ENCODE data around the gene PECR. TPM values are rescaled to one million over a fixed set of nuclear protein-coding genes. Genes with fewer than 3 reads are reported as not detected.

The PECR gene
- total RNA-seq, 2 experiments from 2014 or later: 9.1 to 10.3 TPM

DNA sequence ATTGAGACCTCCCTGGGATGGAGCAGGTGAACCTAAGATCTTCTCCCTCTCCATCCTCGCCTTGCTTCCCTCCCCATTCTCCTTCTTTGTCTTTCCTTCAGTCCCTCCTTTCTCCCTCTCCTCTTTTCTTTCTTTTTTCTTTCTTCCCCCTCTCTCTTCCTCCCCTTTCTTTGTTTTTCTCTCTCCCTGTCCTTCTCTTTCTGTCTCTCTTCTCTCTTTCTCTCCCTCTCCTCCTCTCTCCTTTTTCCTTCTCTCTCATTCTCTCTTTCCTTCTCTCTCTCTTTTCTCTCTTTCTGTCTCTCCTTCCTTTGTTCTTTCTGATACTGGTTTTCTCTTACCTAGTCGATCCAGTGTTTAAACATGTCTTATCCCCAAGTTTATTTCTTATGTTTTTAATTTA, 78.9 kb downstream of the PECR start:
- Mint-ChIP-seq H3K36me3 (ENCODE audit: low read depth) (peaks cover 1% of the 10 kb centered on the region), H3K4me3 (no peak overlapping the region), H3K27ac (no peak overlapping the region), H3K9me3 (no peaks in the 10 kb centered on the region), H3K27me3 (no peaks in the 10 kb centered on the region), H3K4me1 (ENCODE audit: low read depth) (peaks cover 46% of the 10 kb centered on the region)
- intact Hi-C loops (cut with DNase I, micrococcal nuclease): no loop called here
- H3K36me3 ChIP-seq (ENCODE audit: insufficient read depth, low read length): no peaks in the 10 kb centered on the region
- ChIA-PET POLR2A (no interaction called here), CTCF (no interaction called here)
- H3K9me3 ChIP-seq (ENCODE audit: control insufficient read depth in 1 of 2, insufficient read depth in 1 of 2, low read length in 2 of 2): no peaks in the 10 kb centered on the region
- H3K4me3 ChIP-seq (ENCODE audit: low read length): no peak overlapping the region
- H3K27ac ChIP-seq (ENCODE audit: low read depth in 1 of 2, low read length in 2 of 2): no peak overlapping the region
- no peaks in the 10 kb centered on the region for H3K27me3 ChIP-seq (ENCODE audit: control insufficient read depth in 1 of 2, insufficient read depth in 2 of 2, low read length in 2 of 2)
- no peak for TF ChIP-seq CTCF (IDR thresholded peaks at IDR 0.05)
- DNase-seq (no peak), ATAC-seq (ENCODE audit: poor library complexity) (no peak)
- H3K4me1 ChIP-seq (ENCODE audit: insufficient read depth, low read length): peaks cover 36% of the 10 kb centered on the region

- H3K27ac ChIP-seq (ENCODE audit: low read depth in 1 of 2, low read length in 2 of 2): no peak overlapping the region
- no peaks in the 10 kb centered on the region for H3K27me3 ChIP-seq (ENCODE audit: control insufficient read depth in 1 of 2, insufficient read depth in 2 of 2, low read length in 2 of 2)
- ChIA-PET POLR2A (no interaction called here), CTCF (no interaction called here)
- Mint-ChIP-seq H3K4me1 (ENCODE audit: low read depth) (peaks cover 51% of the 10 kb centered on the region), H3K27me3 (no peaks in the 10 kb centered on the region), H3K4me3 (no peak overlapping the region), H3K27ac (no peak overlapping the region), H3K36me3 (ENCODE audit: low read depth) (peaks cover 6% of the 10 kb centered on the region), H3K9me3 (no peaks in the 10 kb centered on the region)
- no peak overlapping the region for H3K4me3 ChIP-seq (ENCODE audit: low read length)
- H3K9me3 ChIP-seq (ENCODE audit: control insufficient read depth in 1 of 2, insufficient read depth in 1 of 2, low read length in 2 of 2): no peaks in the 10 kb centered on the region
- DNase-seq (no peak), ATAC-seq (ENCODE audit: poor library complexity) (no peak)
- intact Hi-C loops (cut with DNase I, micrococcal nuclease): no loop called here
- peaks cover 36% of the 10 kb centered on the region for H3K4me1 ChIP-seq (ENCODE audit: insufficient read depth, low read length)
- TF ChIP-seq CTCF (IDR thresholded peaks at IDR 0.05): no peak
- H3K36me3 ChIP-seq (ENCODE audit: insufficient read depth, low read length): no peaks in the 10 kb centered on the region
Measured at GRCh38 chr2:216002101-216002678, 79.4 kb downstream of the PECR start.

DNA sequence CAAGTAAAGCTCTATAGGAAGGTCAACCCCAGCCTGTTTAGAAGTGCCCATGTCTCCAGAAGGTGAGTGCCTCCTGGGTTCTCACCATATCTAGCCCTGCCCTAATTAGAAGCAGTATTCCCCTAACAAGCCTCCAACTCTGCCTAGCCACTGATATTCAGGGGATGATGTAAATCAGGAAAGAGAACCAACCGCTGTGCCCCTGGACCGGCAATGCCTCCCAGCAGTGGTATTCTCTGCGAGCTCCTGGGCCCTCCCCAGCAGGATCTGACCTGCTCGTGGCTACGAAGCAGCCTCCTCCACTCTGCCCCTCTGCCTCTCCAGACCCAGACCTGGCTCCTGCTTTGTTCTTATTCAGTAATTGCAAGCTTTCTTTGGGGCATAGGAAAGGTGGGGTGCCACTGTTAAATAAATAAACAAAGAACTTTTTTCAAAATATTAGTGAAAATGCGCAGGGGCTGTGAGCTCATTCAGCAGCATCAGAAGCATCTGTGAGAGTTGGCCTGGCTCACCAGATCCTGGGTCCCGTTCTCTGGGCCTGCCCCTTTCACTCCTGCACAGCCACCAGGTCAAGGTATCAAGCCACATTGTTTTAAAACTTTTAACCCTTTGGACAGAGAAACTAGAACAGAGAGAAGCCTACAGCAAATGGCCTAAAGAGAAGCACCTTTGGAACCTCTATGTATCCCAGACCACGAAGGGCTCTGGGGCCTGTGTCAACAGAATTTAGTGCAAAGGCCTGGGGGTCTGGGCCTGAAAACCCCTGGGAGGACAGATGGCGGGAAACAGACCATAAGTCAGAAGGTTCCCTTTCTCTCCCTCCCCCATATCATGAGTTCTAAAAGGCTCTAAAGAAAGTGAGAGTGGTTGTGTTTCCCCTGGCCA, 80.2 kb downstream of the PECR start:
- H3K4me3 Mint-ChIP-seq: no peak overlapping the region

More for the DNA sequence above, 80.2 kb downstream of the PECR start:
- TF ChIP-seq CTCF (IDR thresholded peaks at IDR 0.05): no peak
- DNase-seq: no peak
- peaks cover 10% of the 10 kb centered on the region for H3K36me3 Mint-ChIP-seq (ENCODE audit: low read depth)
- no peak overlapping the region for H3K27ac Mint-ChIP-seq
- ChIA-PET POLR2A (no interaction called here), CTCF (no interaction called here)
- H3K36me3 ChIP-seq (ENCODE audit: insufficient read depth, low read length): no peaks in the 10 kb centered on the region
- H3K4me1 Mint-ChIP-seq (ENCODE audit: low read depth): peaks cover 46% of the 10 kb centered on the region
- peaks cover 29% of the 10 kb centered on the region for H3K4me1 ChIP-seq (ENCODE audit: insufficient read depth, low read length)
- H3K9me3 ChIP-seq (ENCODE audit: control insufficient read depth in 1 of 2, insufficient read depth in 1 of 2, low read length in 2 of 2): no peaks in the 10 kb centered on the region
- H3K27ac ChIP-seq (ENCODE audit: low read depth in 1 of 2, low read length in 2 of 2): no peak overlapping the region
- H3K4me3 ChIP-seq (ENCODE audit: low read length): no peak overlapping the region
- no peak for ATAC-seq (ENCODE audit: poor library complexity)
- H3K27me3 Mint-ChIP-seq: no peaks in the 10 kb centered on the region
- no peaks in the 10 kb centered on the region for H3K27me3 ChIP-seq (ENCODE audit: control insufficient read depth in 1 of 2, insufficient read depth in 2 of 2, low read length in 2 of 2)
- intact Hi-C loops (cut with DNase I, micrococcal nuclease): no loop called here
- H3K9me3 Mint-ChIP-seq: no peaks in the 10 kb centered on the region

Data from CD4-positive, alpha-beta T cell (primary cell).